NB4 (cell line): Measurements from ENCODE around the gene AJUBA.
"Not testable (repeated sequence)": the region's sequence is repeated elsewhere in the genome, so short reads cannot be mapped to it uniquely, and the experiment has no call there.

Source experiments
- DNase-seq: peaks from one replicate; pipeline ENCODE4 v3.0.0; 2010; ENCODE audit warnings: low read depth
- H3K4me3 ChIP-seq: one replicate; pipeline ENCODE4 v1.5.1; 2011; ENCODE audit warnings: mild to moderate bottlenecking, low read depth, low read length, moderate library complexity
- MYC ChIP-seq: IDR thresholded peaks from 2 replicates; pipeline ENCODE4 v1.6.1; 2011; ENCODE audit warnings: low read depth, low read length
- POLR2A ChIP-seq: IDR thresholded peaks from 2 replicates; pipeline ENCODE4 v1.6.1; 2011; ENCODE audit warnings: mild to moderate bottlenecking; ENCODE audit not compliant: insufficient read length; ENCODE audit errors: extremely low read depth
- TF ChIP-seq, protein P1 (sequence below): IDR thresholded peaks from 2 replicates; pipeline ENCODE4 v1.6.1; 2011; ENCODE audit warnings: low read depth, low read length
- TF ChIP-seq, protein P2 (sequence below): IDR thresholded peaks from one replicate; pipeline ENCODE4 v1.5.1; 2012; ENCODE audit warnings: low read depth, low read length

The AJUBA gene

DNA sequence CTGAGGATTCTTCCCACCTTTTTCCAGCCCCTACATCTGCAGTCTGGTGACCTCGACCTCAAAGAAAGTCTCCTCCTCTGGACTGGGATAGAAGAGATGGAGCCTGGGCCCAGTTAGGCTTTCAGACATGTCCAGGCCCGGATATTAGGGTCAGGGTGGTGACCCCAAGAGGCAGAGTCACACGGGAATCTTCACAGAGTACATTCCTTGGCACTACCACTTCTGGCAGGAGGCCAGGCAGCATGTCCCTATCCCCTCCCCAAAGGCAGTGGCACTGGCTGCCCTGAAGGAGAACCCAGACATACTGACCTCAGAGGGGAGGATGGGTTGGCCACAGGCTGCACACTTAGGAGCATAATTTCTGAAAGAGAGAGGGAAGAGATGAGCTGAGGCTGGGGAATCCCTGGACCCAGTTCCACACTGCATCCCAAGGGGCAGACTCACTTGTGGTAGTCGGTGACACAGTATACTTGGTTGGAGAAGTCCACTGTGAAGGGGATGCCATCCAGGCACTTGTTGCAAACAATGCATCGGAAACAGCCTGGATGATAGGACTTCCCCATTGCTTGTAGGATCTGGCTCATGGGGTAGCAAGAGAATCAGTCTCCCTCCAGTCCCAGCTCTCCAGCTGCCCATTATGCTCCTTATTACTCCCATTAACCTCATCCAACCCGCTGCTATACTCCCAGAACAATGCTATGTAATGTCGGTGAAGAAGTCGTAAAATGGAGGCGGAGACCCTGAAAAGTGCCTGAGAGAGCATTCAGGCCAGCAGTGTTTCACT lies 7.6 kb downstream of the AJUBA start:
- no peak for DNase-seq
- TF ChIP-seq, protein P1, sequence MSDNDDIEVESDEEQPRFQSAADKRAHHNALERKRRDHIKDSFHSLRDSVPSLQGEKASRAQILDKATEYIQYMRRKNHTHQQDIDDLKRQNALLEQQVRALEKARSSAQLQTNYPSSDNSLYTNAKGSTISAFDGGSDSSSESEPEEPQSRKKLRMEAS, result no peak
- no peak for TF ChIP-seq POLR2A
- no peak for TF ChIP-seq MYC
- TF ChIP-seq, protein P2, sequence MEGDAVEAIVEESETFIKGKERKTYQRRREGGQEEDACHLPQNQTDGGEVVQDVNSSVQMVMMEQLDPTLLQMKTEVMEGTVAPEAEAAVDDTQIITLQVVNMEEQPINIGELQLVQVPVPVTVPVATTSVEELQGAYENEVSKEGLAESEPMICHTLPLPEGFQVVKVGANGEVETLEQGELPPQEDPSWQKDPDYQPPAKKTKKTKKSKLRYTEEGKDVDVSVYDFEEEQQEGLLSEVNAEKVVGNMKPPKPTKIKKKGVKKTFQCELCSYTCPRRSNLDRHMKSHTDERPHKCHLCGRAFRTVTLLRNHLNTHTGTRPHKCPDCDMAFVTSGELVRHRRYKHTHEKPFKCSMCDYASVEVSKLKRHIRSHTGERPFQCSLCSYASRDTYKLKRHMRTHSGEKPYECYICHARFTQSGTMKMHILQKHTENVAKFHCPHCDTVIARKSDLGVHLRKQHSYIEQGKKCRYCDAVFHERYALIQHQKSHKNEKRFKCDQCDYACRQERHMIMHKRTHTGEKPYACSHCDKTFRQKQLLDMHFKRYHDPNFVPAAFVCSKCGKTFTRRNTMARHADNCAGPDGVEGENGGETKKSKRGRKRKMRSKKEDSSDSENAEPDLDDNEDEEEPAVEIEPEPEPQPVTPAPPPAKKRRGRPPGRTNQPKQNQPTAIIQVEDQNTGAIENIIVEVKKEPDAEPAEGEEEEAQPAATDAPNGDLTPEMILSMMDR, result no peak
- H3K4me3 ChIP-seq, result no peak overlapping the region

DNA sequence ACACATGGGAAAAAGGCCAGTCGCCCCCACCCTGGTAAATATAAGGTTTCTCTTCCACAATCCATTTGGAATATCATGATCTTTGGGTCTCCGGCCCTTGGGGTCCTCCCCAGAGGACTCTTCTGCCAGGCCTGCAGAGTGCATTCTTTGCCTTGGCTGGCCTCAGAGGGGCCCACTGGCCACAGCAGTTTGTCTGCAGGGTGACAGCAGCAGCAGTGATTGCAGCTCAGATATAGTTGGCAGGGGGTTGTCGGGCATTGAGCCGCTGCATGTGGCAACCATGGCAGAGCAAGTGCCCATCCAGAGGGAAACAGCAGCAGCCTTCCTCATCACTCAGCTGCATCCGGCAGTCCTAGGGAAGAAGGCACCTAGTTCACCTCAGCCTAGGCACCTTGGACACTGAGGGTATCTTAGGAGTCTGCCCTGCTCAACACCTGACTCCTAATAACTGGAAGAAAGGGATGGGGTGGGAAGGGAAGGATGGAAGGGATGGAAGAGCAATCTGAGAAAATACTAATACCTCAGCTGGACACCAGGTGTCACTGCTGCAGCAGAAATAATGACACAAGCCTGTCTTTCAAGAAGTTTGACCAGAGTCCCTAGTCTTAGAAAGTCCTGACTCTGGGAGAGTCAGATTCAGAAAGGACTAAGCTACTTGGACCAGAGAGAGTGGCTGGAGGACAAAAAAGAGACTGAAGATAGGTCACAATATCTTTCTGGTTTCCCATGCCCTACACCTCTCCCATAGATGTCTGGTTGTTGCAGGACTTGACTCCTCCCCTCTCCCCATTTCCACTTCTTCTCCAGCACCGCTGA lies 8.9 kb downstream of the AJUBA start:
- no peak overlapping the region for H3K4me3 ChIP-seq
- no peak for TF ChIP-seq MYC
- no peak for TF ChIP-seq POLR2A
- TF ChIP-seq, protein P1, result no peak
- TF ChIP-seq, protein P2, result peak; percentile 63

DNA sequence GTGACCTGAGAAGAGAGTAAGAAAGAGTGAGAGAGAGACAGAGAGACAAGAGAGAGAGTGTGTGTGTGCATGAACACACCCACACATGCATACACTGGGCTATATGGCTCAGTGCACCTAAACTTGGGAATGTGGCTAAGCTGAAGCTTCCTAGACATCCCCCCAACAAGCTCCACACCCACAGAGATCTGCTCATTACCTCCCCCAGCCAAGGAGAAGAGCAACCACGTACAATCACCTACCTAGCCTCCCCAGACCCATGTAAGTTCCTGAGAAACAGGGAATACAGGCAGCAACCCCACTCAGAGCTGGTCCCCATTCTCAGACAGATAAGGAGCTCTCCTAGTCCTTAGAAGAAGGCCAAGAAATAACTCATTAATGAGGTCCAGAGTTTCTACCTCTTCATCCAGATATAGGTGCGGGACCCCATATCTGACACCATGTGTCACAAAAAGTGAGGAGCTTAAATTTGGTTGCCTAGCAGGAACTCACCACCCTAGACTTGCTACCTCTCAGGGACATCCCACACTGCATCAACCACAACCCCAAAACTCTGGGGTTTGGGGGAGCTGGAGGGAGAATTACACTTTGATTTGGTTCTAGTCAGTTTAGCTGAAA lies 9.9 kb downstream of the AJUBA start:
- H3K4me3 ChIP-seq, result no peak overlapping the region
- no peak for DNase-seq
- TF ChIP-seq, protein P2, result no peak
- TF ChIP-seq MYC (no peak), POLR2A (no peak)
- TF ChIP-seq, protein P1, result no peak

More for the DNA sequence above, 8.9 kb downstream of the AJUBA start:
- DNase-seq, result peak; percentile 67

DNA sequence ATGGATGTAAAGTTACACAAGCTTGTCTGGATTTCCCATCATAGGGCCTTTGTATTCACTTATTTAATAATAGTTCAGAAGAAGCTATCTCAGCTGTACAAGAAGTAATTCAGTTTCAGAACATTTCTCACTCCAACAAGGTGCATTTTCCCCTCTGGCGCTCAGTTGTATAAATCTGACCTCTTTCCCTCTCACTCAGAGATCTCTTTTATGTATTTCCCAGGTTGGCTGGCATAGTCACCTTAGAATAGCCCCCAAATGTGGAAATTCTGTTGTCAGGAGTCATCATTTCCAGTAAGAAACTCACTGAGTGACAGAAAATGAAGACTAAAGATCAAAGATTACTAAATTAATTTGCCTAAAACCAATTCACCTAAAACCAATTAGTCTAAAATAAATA lies 11.2 kb downstream of the AJUBA start:
- TF ChIP-seq, protein P1, result no peak
- TF ChIP-seq POLR2A, result no peak
- TF ChIP-seq MYC, result no peak
- TF ChIP-seq, protein P2, result no peak
- DNase-seq, result no peak

DNA sequence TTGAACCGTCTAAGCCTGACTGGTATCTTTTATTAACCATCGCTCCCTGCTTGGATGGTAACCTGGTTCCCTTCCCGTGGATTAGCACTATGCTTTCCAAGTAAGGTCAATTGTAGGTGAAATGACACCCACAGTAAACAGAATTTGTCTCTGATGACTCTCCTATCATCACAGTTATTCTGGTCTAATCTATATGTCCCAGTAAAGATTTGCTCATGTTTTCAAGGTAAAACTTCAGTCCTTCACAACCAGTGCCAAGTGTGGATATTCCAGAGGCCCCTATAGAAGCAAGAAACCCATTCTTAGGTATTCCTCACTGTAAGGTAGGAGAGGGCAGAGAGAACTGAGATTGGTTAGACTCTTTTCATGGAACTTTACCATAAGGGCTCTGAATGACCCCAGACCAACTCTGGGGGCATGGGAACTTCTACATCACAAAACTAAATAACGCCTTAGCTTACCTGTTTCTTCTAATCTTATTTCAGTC lies 15.5 kb downstream of the AJUBA start:
- no peak for DNase-seq
- no peak overlapping the region for H3K4me3 ChIP-seq
- TF ChIP-seq, protein P2, result no peak
- TF ChIP-seq, protein P1, result no peak
- TF ChIP-seq POLR2A, result no peak
- no peak for TF ChIP-seq MYC

More for the DNA sequence above, 11.2 kb downstream of the AJUBA start:
- no peak overlapping the region for H3K4me3 ChIP-seq

DNA sequence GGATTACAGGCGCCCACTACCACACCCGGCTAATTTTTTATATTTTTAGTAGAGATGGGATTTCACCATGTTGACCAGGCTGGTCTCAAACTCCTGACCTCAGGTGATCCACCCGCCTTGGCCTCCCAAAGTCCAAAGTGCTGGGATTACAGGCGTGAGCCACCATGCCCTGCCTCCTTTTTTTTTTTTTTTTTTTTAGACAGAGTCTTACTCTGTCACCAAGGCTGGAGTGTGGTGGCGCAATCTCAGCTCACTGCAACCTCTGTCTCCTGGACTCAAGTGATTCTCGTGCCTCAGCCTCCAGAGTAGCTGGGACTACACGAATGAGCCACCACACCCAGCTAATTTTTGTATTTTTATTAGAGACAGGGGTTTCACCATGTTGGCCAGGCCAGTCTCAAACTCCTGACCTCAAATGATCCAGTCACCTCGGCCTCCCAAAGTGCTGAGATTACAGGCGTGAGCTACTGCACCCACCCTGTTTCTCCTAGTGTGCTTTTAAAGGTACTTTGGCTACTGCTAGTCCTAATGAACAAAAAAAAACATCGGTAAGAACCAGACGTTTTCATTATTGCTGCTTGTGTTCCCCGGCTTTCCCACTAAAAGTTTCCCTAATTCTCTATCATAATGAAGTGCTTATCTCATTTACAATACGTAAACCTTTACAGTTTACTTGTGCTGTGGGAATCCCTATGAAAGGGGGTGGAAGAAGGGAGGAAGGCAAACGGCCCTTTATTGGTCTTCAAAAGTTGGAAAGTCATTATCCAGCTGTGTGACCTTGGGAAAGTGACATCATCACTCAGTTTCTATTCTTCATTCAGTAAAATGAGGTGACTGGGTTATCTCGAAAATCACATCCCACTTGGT lies 16.2 kb downstream of the AJUBA start:
- H3K4me3 ChIP-seq, DNase-seq: not testable (repeated sequence)
